Mucosa of stomach (tissue), 1 donor: ENCODE data around the gene MTCL1.
"Not testable (repeated sequence)": the region's sequence is repeated elsewhere in the genome, so short reads cannot be mapped to it uniquely, and the experiment has no call there.

ENCODE experiments used
- H3K27me3 ChIP-seq: one replicate; pipeline ENCODE4 v1.7.0; 2013; ENCODE audit warnings: mild to moderate bottlenecking, low read length; ENCODE audit not compliant: control insufficient read depth, insufficient read depth
- H3K36me3 ChIP-seq: one replicate; pipeline ENCODE4 v1.7.0; 2013; ENCODE audit warnings: low read length; ENCODE audit not compliant: control insufficient read depth, insufficient read depth
- H3K4me1 ChIP-seq: one replicate; pipeline ENCODE4 v1.7.0; 2013; ENCODE audit warnings: mild to moderate bottlenecking, low read length; ENCODE audit not compliant: control insufficient read depth, insufficient read depth
- H3K4me3 ChIP-seq: one replicate; pipeline ENCODE4 v1.7.0; 2013; ENCODE audit warnings: low read length
- H3K9ac ChIP-seq: one replicate; pipeline ENCODE4 v1.7.0; 2013; ENCODE audit warnings: mild to moderate bottlenecking, low read length, moderate library complexity
- H3K9me3 ChIP-seq: one replicate; pipeline ENCODE4 v1.7.0; 2013; ENCODE audit warnings: mild to moderate bottlenecking, low read length, moderate library complexity; ENCODE audit not compliant: control insufficient read depth
- donor health status: Pancreatic carcinoma.

The MTCL1 gene

DNA sequence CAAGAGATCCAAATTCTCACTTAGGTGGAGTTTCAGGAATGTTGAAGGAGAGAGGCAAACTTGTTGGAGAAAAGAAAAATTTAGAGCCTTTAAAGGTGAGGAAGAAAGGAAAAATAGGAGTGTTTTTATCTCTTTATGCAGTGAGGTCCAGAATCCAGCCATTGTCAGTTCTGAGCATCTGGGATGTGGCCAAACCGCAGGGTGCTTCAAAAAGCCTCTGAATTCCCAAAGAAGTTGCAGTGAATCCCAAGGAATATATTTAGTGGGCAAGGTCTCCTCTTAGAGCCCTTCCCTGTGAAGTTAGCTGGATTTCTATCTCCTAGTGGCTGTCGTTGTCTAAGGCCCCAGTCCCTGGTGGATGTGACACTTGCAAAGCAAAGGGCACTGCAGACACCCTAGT lies 51.2 kb downstream of the MTCL1 start:
- Histone ChIP-seq H3K9me3 (no peaks in the 10 kb centered on the region), H3K9ac (no peak overlapping the region), H3K27me3 (no peaks in the 10 kb centered on the region), H3K4me3 (no peak overlapping the region), H3K36me3 (no peaks in the 10 kb centered on the region), H3K4me1 (no peaks in the 10 kb centered on the region)

DNA sequence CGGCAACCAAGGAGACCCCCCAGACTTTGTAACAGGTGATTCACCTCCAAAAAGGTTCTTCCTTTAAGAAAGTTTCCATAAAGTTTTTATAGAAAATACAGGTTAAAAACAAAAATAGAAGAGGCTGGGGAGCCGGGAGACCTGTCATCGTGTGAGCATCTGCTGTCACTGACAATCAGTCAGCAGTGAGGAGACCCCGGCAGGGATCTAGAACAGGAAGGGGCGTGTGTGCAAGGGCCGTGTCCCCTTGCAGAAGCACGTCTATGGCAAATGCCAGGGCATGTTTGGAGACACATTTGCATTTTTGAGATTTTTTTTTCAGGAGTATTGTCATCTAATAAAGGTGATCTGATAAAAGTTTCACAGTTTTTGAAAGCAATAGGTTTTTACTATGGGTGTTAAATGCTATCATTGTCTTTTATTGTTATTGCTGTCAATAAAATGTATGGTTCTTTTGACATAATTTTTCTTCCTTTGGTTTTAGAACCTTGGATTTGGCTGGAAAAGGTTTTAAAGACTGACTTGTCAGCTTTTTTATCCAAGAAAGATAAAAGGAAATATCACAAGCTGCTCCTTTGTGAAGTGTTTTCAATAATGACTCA lies 52.1 kb downstream of the MTCL1 start:
- H3K9me3 ChIP-seq = no peaks in the 10 kb centered on the region
- no peaks in the 10 kb centered on the region for H3K4me1 ChIP-seq
- no peaks in the 10 kb centered on the region for H3K27me3 ChIP-seq
- H3K9ac ChIP-seq = no peak overlapping the region
- H3K36me3 ChIP-seq = no peaks in the 10 kb centered on the region
- no peak overlapping the region for H3K4me3 ChIP-seq

DNA sequence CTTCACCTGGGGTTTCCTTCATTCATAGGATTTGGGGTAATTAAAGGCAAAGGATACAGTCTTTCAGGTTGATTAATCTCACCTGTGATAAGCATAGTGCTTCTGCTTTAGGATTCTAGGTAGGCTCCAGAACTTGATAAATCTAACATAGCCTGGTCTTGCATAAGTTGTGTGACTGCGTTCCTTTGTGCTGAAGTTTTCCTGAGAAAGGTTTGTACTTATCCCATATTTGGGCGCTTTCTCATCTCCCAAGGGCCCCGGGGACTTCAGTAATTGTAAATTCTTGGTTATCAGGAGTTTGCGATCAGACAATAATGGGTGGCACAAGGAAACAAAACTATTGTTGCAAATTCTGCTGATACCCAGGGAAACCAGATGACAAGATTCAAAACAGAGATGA lies 53.1 kb downstream of the MTCL1 start:
- H3K9ac ChIP-seq = no peak overlapping the region
- H3K36me3 ChIP-seq = no peaks in the 10 kb centered on the region
- no peaks in the 10 kb centered on the region for H3K27me3 ChIP-seq
- no peaks in the 10 kb centered on the region for H3K9me3 ChIP-seq
- no peak overlapping the region for H3K4me3 ChIP-seq
- H3K4me1 ChIP-seq = no peaks in the 10 kb centered on the region

DNA sequence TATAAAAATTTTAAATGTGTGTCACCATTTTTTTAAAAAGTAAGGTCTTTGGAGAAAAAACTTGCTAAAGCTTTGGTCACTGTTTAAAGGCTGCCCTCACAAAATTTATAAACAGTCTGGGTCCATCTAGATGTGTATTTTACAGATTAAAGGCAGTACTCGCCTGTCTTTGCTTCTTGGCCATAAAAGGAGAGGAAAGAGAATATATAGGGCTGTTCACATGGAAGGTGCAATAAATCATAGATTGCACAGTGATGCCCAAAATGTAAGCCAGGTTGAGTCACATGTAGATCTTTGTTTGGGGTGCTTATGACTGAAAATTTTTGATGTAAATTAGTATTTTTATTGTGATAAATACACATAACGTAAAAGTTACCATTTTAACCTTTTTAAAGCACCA lies 55.6 kb downstream of the MTCL1 start:
- H3K27me3 ChIP-seq = no peaks in the 10 kb centered on the region
- no peaks in the 10 kb centered on the region for H3K4me1 ChIP-seq
- H3K36me3 ChIP-seq = no peaks in the 10 kb centered on the region
- no peak overlapping the region for H3K9ac ChIP-seq
- H3K9me3 ChIP-seq = no peaks in the 10 kb centered on the region
- no peak overlapping the region for H3K4me3 ChIP-seq

DNA sequence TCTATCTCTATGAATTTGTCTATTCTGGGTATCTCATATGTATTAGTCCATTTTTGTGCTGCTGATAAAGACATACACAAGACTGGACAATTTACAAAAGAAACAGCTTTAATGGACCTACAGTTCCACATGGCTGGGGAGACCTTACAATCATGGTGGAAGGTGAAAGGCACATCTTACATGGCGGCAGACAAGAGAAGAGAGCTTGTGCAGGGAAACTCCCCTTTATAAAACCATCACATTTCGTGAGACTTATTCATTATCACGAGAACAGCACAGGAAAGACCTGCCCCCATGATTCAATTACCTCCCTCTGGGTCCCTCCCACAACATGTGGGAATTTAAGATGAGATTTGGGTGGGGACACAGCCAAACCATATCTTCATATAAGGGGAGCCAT lies 56.2 kb downstream of the MTCL1 start:
- not testable (repeated sequence) for H3K36me3 ChIP-seq

DNA sequence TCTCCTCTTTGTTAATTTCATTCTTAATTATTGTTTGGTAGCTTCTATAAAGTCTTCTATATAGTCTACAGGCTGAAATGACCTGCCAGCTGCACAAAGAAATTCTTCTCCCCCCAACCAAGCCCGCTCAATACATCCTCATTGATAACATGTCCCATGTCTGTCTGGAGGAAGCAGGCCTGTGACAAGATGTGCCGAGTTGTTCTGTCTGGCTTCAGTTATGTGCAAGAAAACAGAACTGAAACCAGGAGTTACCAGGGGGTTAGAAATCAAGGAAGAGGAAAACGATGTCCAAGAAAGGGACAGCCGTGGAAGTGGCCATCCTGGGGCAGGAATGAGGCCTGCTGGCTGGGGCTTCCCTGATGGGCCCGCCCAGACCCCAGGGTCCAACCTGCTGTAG lies 57.6 kb downstream of the MTCL1 start:
- Histone ChIP-seq H3K4me1 (no peaks in the 10 kb centered on the region), H3K9me3 (no peaks in the 10 kb centered on the region), H3K36me3 (no peaks in the 10 kb centered on the region), H3K4me3 (no peak overlapping the region), H3K9ac (no peak overlapping the region), H3K27me3 (no peaks in the 10 kb centered on the region)

More for the DNA sequence above, 56.2 kb downstream of the MTCL1 start:
- H3K4me1 ChIP-seq, H3K9ac ChIP-seq, H3K9me3 ChIP-seq, H3K4me3 ChIP-seq, H3K27me3 ChIP-seq: not testable (repeated sequence)

DNA sequence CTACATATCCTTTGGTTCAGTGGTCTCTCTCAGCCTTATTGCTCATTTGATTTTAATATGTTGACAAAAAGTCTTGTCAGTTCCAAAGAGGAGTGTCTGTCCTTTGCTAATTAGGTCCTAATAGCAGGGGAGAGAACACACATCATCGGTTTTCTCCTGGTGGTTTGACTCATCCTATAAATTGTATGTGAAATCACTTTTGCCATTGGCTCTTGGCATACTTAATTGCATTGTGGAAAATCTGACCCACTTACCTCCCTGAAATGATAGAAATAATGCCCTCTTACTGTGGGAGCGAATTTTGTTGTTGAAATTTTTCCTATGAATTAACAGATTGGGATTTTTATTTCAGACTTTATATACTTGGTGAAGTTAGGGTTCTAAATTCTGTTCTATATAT lies 58.3 kb downstream of the MTCL1 start:
- H3K9me3 ChIP-seq = no peaks in the 10 kb centered on the region
- H3K27me3 ChIP-seq = no peaks in the 10 kb centered on the region
- no peak overlapping the region for H3K4me3 ChIP-seq
- no peaks in the 10 kb centered on the region for H3K4me1 ChIP-seq
- H3K36me3 ChIP-seq = no peaks in the 10 kb centered on the region
- no peak overlapping the region for H3K9ac ChIP-seq

DNA sequence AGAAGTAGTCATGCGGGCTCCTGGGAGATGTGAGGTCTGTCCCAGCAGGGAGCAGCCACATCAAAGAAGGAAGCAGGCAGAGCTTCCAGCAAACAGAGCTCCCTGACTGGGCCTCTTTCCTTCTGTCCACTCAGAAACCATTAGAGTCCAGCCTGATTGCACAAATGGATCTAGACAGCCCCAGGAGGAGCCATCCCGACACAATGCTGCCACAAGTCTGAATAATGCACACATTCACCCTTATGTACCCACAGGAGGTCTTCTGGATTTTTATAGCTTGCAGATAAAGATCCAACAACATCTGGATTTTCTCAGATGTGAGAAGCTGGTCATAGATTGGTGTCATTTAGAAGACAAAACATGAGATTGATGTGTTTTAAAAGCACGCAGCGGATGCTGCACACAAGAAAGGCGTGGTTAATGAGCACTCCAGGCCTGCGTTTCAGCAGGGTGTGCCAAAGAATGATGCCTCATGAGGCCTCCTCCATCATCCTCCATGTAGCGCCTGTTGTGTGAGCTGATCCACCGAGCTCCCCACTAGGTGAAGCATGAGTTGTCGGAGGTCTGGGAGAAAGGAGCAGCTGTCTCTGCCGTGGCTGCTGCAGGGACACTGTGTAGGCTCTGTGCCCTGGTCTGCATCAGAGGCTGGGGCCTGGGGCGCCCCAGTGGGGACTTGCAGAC lies 60.6 kb downstream of the MTCL1 start:
- Histone ChIP-seq H3K27me3 (no peaks in the 10 kb centered on the region), H3K4me1 (no peaks in the 10 kb centered on the region), H3K4me3 (no peak overlapping the region), H3K9me3 (no peaks in the 10 kb centered on the region), H3K9ac (no peak overlapping the region), H3K36me3 (no peaks in the 10 kb centered on the region)

DNA sequence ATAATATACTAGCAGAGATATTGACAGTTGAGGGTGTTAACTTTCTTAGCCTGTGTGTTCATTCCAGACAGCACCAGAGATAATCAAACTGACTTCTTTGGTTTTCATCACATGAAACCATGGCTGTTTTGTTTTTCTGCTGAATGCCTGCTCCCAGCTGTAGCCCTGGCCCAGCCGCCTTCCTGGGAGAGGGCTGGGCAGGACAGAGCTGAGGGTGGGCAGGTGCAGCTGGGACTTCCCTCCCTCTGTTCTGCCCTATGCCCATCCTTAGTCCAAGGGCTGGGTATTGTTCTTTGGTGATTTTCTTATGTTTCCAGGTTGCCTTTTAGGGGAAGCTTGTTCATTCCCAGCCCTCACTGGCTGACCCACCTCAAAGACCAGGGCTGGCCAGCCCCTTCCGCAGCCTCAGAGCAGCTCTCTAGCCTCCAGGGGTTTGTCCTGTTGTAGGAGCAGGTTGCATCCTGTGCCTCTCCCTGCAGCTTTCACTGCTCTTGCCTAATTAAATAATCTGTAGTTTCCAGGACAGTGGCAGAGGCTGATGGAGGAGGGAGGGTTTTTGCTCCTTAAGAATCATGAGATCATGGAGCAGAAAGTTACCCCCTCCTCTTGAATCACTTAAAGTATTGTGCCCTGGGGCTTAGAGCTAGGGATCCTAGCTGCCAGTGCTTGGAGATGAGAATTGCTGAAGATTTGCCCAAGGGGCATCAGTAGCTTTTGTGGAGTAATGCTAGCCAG lies 61.4 kb downstream of the MTCL1 start:
- Histone ChIP-seq H3K36me3 (no peaks in the 10 kb centered on the region), H3K9me3 (no peaks in the 10 kb centered on the region), H3K4me3 (no peak overlapping the region), H3K9ac (no peak overlapping the region), H3K4me1 (no peaks in the 10 kb centered on the region), H3K27me3 (no peaks in the 10 kb centered on the region)

DNA sequence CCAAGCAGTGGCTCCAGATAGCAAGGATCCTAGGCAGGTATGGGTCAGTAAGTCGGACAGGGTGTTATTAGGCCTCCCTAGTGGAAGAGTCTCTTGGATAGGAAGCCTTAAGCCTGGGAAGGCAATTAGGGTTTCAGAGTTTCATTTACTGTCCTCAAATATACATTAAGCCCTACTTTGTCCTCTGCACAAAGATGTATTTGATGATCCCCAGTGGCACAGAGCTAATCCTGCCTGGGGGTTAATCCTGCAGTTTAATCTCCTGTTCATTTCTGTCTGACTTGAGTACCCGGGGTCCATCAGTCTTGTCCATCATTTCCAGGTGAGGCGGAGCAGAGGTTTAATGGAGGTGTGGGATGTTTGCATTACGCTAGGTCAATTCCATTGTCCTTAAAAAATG lies 62.0 kb downstream of the MTCL1 start:
- H3K4me3 ChIP-seq = no peak overlapping the region
- no peaks in the 10 kb centered on the region for H3K27me3 ChIP-seq
- no peak overlapping the region for H3K9ac ChIP-seq
- no peaks in the 10 kb centered on the region for H3K4me1 ChIP-seq
- H3K9me3 ChIP-seq = no peaks in the 10 kb centered on the region
- H3K36me3 ChIP-seq = no peaks in the 10 kb centered on the region

DNA sequence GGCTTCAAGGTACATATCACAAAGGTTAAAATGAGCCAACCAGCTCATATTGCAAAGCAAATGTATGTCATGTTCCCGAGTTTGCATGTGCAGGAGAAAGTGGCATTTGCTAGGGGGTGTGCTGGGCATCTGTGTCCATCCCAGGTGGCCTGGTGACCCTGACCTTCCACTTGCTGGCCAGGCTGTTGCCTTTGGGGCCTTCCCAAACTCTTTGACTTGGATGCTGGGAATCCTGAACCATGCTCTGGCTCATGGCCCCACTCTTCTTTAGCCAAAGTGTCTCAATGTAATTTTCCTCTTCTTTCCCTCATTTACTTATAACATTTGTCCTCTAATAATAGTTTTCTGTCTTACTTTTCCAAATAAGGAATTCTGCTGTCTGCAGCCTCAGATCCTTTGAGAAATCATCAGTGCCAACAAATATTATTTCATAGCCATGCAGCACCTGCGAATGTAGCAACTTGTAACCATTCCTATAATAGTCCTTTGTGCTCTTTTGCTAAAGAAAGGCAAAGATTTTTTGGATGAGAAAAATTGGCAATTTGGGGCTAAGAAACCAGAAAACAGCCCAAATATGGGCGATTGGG lies 64.2 kb downstream of the MTCL1 start:
- H3K27me3 ChIP-seq = no peaks in the 10 kb centered on the region
- H3K9me3 ChIP-seq = no peaks in the 10 kb centered on the region
- H3K9ac ChIP-seq = no peak overlapping the region
- H3K4me3 ChIP-seq = no peak overlapping the region
- no peaks in the 10 kb centered on the region for H3K36me3 ChIP-seq
- H3K4me1 ChIP-seq = no peaks in the 10 kb centered on the region

DNA sequence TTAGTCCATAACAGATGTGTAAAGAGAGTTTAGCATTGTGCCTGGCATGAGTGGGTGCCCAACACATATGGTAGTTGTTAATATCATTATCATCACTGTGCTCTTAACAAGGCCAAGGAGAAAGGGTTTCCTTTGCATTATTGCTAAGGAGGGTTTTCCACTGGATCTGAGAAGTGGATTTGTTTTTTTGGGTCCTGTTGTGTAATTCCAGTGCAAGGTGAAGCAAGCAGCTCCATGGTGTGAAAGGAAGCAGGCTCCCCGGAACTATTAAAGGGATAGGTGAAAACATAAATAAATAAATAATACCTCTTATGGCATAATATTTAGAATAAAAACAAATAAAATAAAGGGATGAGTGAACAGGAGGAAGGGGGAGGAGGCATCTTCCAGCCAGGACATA lies 65.3 kb downstream of the MTCL1 start:
- Histone ChIP-seq H3K4me3 (no peak overlapping the region), H3K36me3 (no peaks in the 10 kb centered on the region), H3K9me3 (no peaks in the 10 kb centered on the region), H3K27me3 (no peaks in the 10 kb centered on the region), H3K4me1 (no peaks in the 10 kb centered on the region), H3K9ac (no peak overlapping the region)
